Jurkat, Clone E6-1 (cell line): ENCODE results near the gene ENOX1.

Source experiments
- DNase-seq: peaks from one replicate; pipeline ENCODE4 v3.0.0-alpha.2; 2011; ENCODE audit warnings: low read depth, low spot score
- H3K4me3 ChIP-seq: 2 replicates; pipeline ENCODE4 v1.5.1; 2011; ENCODE audit warnings: mild to moderate bottlenecking, low read length, control low read depth, moderate library complexity

The ENOX1 gene

DNA sequence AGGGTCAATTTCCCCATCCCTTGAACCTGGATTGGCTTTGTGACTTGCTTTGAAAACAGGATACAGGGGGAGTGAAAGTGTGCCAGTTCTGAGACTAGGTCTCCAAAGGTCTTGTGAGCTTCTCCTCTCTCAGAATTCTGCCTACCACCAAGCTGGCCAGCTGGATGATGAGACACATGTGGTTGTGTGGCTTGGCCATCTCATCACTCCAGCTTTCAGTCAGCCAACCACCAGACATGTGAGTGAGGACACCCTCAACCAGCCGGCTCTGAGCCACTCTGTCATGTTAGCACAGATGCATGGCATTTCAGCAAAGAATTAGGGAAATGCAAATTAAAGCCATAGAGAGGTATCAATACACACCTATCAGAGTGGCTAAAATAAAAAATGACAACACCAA is 29.5 kb downstream of the ENOX1 start:
- DNase-seq, result no peak
- H3K4me3 ChIP-seq, result no peak overlapping the region

GRCh38 chr13:43755844-43756243 is 30.9 kb downstream of the ENOX1 start:
- H3K4me3 ChIP-seq, result no peak overlapping the region
- DNase-seq, result no peak

- DNase-seq, result no peak
- H3K4me3 ChIP-seq, result no peak overlapping the region
These were observed 35.1 kb downstream of the ENOX1 start for GRCh38 chr13:43751624-43752023.

DNA sequence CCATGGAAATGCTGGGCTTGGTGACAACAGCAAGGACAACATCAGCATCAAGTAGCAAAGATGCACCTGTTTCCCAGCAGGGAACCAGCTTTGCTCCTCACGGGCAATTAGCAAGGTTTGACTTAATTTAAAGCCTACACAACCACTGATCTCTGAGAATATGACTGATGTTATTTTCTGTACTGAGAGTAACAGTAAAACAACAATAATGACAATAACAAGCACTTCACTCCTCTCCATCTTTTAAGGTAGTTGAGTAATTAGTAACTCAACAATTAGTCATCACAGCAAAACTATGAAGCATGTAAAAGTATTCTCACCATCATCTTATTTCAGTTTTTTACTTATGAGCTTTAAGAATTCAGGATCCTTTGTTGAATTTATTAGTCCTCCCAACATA is 37.3 kb downstream of the ENOX1 start:
- DNase-seq, result no peak
- H3K4me3 ChIP-seq, result no peak overlapping the region

GRCh38 chr13:43744261-43745031 is 42.3 kb downstream of the ENOX1 start:
- H3K4me3 ChIP-seq, result no peak overlapping the region
- no peak for DNase-seq

- H3K4me3 ChIP-seq, result no peak overlapping the region
- DNase-seq, result no peak
These were observed 43.9 kb downstream of the ENOX1 start for GRCh38 chr13:43742911-43743310.

GRCh38 chr13:43737392-43737923 is 49.3 kb downstream of the ENOX1 start:
- DNase-seq, result no peak
- no peak overlapping the region for H3K4me3 ChIP-seq

DNA sequence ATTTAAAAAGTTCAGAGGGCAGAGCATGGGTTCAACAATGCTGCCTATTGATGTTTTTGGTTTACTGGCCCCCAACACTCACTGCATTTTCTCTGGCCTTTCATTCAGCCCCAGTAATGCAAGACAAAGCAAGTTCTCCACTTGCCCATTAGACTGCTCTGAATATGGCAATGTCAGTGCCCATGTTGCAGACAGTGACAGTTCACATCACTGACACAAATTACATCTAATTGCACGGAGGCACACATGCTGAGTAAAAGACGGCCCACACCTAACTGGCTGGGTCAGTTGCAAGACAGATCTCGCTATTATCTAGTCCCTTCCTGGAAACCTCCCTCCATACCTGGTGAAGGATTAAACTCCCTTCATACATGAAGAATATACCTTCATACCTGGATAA is 54.0 kb downstream of the ENOX1 start:
- no peak overlapping the region for H3K4me3 ChIP-seq
- no peak for DNase-seq

DNA sequence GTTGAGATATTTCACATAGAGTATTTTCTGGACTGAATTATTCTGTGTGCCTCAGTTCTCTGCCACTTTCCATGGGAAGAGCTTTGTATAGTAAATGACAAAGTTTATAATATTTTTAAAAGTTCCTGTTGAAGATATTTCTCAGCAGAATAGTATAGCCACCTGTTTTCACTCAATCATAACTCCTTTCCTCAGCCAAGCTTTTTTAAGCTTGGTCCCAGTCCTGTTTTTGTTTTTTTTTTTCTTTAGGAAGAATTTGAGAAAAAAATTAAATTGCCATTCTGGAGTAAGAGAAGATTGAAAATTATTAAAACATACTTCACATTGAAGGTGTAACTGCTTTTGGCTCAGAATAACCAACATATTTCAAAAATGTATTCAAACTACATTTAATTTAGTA is 55.5 kb downstream of the ENOX1 start:
- no peak overlapping the region for H3K4me3 ChIP-seq
- DNase-seq, result no peak

- DNase-seq, result no peak
- no peak overlapping the region for H3K4me3 ChIP-seq
These were observed 56.1 kb downstream of the ENOX1 start for GRCh38 chr13:43730642-43731041.

GRCh38 chr13:43728421-43728820 is 58.4 kb downstream of the ENOX1 start:
- no peak for DNase-seq
- H3K4me3 ChIP-seq, result no peak overlapping the region

GRCh38 chr13:43727856-43728255 is 58.9 kb downstream of the ENOX1 start:
- DNase-seq, result no peak
- H3K4me3 ChIP-seq, result no peak overlapping the region

- DNase-seq, result no peak
- H3K4me3 ChIP-seq, result no peak overlapping the region
These were observed 61.3 kb downstream of the ENOX1 start for GRCh38 chr13:43725460-43725859.

DNA sequence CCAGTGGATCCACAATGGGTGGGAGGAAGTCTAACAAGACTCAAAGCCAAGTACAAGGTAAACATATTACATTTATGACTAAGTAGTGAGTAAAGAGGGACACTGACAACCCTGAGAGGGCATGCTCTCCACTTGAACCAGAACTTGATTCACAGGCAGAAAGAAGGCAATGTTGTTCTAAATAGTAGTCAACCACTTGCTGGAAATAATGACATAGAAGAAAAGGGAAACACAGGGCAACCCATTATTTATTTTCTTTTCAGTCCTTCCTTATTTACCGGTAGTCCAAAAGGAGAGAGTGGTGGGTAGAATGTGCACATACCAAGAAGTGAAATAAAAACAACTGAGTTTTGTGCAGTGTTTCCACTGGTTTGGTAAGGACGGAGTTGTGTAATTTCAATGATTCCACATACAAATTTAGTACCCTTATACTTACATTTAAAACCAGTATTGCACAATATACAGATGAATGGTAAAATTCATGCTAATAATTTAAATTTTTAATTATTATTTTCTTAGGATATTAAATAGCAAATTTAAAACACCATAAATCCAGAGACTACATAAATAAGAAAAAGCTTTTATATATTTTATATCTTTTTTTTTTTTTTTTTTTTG is 65.9 kb downstream of the ENOX1 start:
- DNase-seq, result no peak
- no peak overlapping the region for H3K4me3 ChIP-seq

DNA sequence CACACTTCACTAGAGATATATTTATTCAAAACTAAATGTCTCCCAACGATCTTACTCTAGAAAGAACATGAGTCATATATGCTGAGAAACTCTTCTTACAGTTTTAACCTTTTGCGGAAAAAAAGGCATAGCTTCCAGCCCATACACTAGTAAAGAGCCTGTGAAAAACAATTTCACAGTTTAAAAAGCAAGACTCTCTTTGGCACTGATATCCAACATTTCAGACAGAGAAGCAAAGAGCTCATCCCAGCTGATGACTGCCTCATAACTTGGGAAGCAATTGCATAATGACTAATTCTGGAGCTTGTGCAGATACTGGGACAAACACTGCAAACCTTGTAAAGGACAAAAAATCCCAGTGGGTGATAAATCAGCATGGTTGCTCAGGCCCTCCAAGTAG is 88.0 kb downstream of the ENOX1 start:
- DNase-seq, result no peak

GRCh38 chr13:43698009-43698408 is 88.8 kb downstream of the ENOX1 start:
- no peak overlapping the region for H3K4me3 ChIP-seq
- DNase-seq, result no peak

More for the DNA sequence above, 88.0 kb downstream of the ENOX1 start:
- no peak overlapping the region for H3K4me3 ChIP-seq

GRCh38 chr13:43697323-43697722 is 89.4 kb downstream of the ENOX1 start:
- H3K4me3 ChIP-seq, result no peak overlapping the region
- no peak for DNase-seq

GRCh38 chr13:43694146-43694664 is 92.6 kb downstream of the ENOX1 start:
- no peak overlapping the region for H3K4me3 ChIP-seq
- DNase-seq, result no peak

- DNase-seq, result no peak
- no peak overlapping the region for H3K4me3 ChIP-seq
These were observed 93.1 kb downstream of the ENOX1 start for GRCh38 chr13:43693639-43694038.

DNA sequence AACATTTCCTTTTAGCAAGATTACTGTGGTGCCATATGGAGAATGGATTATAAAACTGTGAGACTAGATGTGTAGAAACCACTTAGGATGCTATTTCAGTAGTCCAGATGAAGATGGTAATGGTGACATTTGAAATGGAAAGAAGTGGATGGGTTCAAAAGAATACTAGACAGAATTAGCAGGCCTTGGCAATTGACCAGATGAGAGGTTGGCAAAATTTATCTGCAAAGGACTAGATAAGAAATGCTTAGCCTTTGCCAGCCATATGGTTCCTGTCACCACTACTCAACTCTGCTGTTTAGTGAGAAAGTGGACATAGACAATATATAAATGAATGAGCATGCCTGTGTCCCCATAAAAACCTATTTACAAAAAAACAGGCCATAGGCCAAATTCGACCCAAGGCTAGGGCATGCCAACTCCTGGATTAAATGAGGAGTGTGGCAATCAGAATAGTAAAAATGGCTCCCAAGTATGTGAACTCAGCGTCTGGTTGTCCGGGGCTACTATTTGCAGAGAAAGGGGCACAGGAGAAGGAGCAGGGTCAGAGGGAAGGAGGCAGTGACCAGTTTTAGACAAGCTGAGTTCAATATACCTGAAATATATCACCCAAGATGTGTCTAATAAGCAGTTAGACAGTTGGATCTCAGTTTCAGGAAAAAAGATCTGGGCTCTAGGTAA is 98.4 kb downstream of the ENOX1 start:
- H3K4me3 ChIP-seq, result no peak overlapping the region
- no peak for DNase-seq
